Measurements from ENCODE around the gene TDRD15.
"Not testable (repeated sequence)": the region's sequence is repeated elsewhere in the genome, so short reads cannot be mapped to it uniquely, and the experiment has no call there.

The TDRD15 gene

GRCh38 chr2:21123473-21124393 lies at the start of gene TDRD15:
Gene TDRD15, plus strand, starts transcription at chr2:21123968. Its CDS starts 13,500 bp downstream, at chr2:21137468.
- no peak for DNase-seq

- DNase-seq: no peak
Measured at GRCh38 chr2:21078296-21078695, 45.5 kb upstream of the TDRD15 start.

DNA sequence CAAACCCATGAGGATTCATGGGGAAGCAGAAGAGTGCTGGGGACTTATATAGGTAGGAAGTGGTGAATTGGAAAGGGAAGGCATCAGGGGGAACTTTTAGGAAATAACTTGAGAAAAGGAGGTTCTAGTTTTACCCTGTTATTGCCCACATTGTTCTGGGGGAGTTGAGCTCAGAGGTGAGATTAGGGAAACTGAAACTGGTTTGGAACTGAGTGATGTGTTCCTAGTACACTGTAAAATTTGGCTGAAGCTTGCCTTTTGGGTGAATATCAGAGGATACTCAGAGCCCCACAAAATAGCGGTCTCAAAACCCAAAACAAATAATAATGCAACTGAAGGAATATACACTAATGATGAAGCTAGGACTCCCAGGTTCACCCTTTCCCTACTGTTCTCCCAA lies 40.3 kb upstream of the TDRD15 start:
- no peak for DNase-seq

GRCh38 chr2:21084401-21084800 lies 39.4 kb upstream of the TDRD15 start:
- no peak for DNase-seq

- no peak for DNase-seq
Measured at GRCh38 chr2:21092308-21092869, 31.4 kb upstream of the TDRD15 start.

DNA sequence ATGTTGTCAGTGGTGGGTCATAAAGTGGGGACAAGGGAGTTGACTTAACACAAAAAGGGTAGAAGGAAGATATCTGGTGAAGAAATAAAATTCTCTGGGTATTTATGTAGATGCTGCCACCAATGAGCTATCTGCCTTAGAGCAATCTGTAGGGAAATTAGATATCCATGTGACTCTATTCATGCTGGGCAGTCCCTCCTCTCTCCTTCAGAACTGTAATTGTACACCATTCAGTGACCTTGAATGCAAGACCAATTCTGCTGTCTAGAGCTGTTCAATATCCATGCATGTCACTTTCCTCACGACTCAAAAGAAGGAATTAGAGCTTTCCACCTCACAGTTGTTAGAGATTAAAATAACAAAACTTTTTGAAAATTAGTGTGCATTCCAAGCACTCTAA lies 28.6 kb upstream of the TDRD15 start:
- DNase-seq: no peak

DNA sequence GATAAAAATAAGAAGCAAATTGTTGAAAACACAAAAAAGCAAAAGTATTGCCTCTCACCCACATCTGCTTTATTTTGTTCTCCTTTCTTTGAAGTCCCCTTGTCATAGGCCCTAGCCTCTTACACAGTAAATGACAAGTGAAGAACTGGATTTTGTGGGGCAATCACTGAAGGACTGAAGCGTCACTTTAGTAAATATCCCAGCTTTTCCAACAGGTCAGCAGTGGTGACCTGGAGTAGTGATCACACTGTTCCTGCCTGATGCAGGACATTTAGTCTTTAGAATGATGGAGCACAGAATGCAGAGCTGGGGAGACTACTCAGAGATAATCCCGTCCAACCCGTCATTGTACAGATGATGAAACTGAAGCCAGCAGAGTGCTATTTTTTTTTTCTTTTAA lies 28.1 kb upstream of the TDRD15 start:
- DNase-seq: no peak

- no peak for DNase-seq
Measured at GRCh38 chr2:21096458-21096857, 27.3 kb upstream of the TDRD15 start.

GRCh38 chr2:21097331-21097730 lies 26.4 kb upstream of the TDRD15 start:
- DNase-seq: no peak

DNA sequence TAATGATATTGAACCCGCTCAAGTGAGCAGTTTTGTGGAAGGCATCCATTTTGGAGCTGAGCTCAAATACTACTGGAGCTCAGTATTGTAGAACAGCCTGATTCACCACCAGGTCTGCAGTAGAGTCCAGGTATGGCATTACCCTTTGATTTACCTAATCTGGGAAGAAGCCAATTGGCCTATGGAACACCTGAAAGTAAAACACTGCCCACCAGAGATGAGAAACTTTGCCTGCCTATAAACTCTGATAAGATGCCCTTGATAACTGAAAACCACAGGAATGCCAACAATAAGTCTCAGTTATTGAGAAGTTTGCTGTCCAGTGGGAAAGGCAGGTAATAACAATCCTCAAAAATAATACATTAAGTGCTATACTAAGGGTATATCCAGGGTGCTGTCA lies 25.5 kb upstream of the TDRD15 start:
- no peak for DNase-seq

GRCh38 chr2:21099281-21099907 lies 24.4 kb upstream of the TDRD15 start:
- no peak for DNase-seq

DNA sequence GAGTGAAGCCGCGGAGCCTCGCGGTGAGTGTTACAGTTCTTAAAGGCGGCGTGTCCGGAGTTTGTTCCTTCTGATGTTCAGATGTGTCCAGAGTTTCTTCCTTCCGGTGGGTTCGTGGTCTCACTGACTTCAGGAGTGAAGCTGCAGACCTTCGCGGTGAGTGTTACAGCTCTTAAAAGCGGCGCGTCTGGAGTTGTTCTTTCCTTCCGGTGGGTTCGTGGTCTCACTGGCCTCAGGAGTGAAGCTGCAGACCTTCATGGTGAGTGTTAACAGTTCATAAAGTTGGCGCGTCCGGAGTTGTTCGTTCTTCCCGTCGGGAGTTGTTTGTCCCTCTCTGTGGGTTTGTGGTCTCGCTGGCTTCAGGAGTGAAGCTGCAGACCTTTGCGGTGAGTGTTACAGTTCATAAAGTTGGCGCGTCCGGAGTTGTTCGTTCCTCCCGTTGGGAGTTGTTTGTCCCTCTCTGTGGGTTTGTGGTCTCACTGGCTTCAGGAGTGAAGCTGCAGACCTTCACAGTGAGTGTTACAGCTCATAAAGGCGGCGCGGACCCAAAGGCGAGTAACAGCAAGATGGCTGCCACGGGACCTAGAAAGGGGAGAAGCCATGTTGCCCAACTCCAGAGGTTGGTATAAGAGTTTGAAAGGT lies 22.1 kb upstream of the TDRD15 start:
- not testable (repeated sequence) for DNase-seq

GRCh38 chr2:21102356-21102755 lies 21.4 kb upstream of the TDRD15 start:
- DNase-seq: no peak

- DNase-seq: no peak
Measured at GRCh38 chr2:21103274-21103891, 20.4 kb upstream of the TDRD15 start.

DNA sequence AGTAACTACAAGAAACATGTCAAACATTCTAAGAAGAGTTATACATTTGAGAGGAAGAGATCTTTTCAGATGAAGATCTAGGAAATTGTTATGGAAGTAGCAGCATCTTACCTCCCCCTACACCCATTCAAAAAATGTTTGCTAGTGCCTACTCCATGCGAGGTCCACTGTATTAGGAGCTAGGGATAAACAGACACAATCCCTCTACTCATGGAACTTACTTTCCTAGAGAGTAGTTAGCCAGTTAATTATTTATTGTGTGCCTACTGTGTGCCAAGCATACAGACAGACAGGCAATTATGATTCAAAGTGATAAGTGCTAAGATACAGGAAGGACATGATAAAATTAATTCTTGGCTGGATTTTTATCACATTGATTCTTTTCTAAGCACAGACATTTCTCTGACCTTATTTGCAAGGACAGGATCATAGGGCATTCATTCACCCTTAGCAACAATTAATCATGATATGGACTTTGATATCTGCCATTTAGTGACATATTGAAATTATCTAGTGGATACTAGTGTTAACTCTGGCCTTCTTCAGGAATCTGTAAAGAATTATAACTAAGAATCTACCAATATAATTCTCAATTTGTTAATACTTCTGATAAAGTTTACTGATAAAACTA lies 19.6 kb upstream of the TDRD15 start:
- DNase-seq: no peak

DNA sequence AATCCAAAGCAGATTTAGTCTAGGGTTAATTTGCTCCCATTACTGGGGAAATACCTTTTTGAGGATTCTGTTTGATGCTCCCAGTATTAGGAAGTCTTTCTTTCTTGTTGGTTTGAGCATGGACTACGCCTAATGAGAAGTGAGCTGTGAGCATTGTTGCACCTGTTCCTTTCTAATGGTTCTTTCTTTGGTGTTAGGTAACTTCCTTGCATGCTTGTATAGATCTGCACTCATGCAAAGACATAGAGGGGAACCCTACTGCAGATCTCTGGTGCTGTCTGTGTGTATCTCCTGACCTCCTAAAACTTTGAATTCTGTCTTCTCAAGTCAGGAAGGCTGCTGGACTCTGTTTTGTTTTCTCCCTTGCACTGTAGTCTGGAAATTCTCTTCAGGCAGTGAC lies 12.8 kb upstream of the TDRD15 start:
- no peak for DNase-seq

- DNase-seq: no peak
Measured at GRCh38 chr2:21117688-21118087, 6.1 kb upstream of the TDRD15 start.

- DNase-seq: no peak
Measured at GRCh38 chr2:21118302-21118920, 5.4 kb upstream of the TDRD15 start.

GRCh38 chr2:21131861-21132260 lies 8.1 kb downstream of the TDRD15 start:
- no peak for DNase-seq

- no peak for DNase-seq
Measured at GRCh38 chr2:21135585-21135984, 11.8 kb downstream of the TDRD15 start.

- no peak for DNase-seq
Measured at GRCh38 chr2:21142149-21142548, 18.4 kb downstream of the TDRD15 start.

GRCh38 chr2:21146638-21147037 lies 22.9 kb downstream of the TDRD15 start:
- DNase-seq: no peak

All from left hindlimb (tissue), 1 donor.